Parathyroid adenoma (tissue), 2 donors: Measurements from ENCODE around the gene SLC48A1.

Source experiments
- H2AFZ ChIP-seq: fragments of 300-600 bp; sonication (generic); one replicate; pipeline ENCODE4 v1.7.0; 2017; ENCODE audit warnings: antibody characterized with exemption, mild to moderate bottlenecking
- H3K27ac ChIP-seq: fragments of 300-600 bp; sonication (generic); one replicate; pipeline ENCODE4 v1.7.0; 2017
- H3K27me3 ChIP-seq: fragments of 300-600 bp; sonication (generic); one replicate; pipeline ENCODE4 v1.7.0; 2017; ENCODE audit warnings: low read length; ENCODE audit not compliant: control insufficient read depth, insufficient read depth
- H3K36me3 ChIP-seq: fragments of 300-600 bp; sonication (generic); one replicate; pipeline ENCODE4 v1.7.0; 2017; ENCODE audit warnings: low read length; ENCODE audit not compliant: control insufficient read depth, insufficient read depth
- H3K4me1 ChIP-seq: fragments of 300-600 bp; sonication (generic); one replicate; pipeline ENCODE4 v1.7.0; 2017; ENCODE audit warnings: control low read depth
- H3K4me2 ChIP-seq: fragments of 300-600 bp; sonication (generic); one replicate; pipeline ENCODE4 v1.7.0; 2017; ENCODE audit warnings: low read length
- H3K4me3 ChIP-seq: fragments of 300-600 bp; sonication (generic); one replicate; pipeline ENCODE4 v1.7.0; 2017; ENCODE audit warnings: low read depth, low read length
- H3K79me2 ChIP-seq: fragments of 300-600 bp; sonication (generic); one replicate; pipeline ENCODE4 v1.7.0; 2017; ENCODE audit warnings: control low read depth
- H3K9ac ChIP-seq: fragments of 300-600 bp; sonication (generic); one replicate; pipeline ENCODE4 v1.7.0; 2017; ENCODE audit warnings: mild to moderate bottlenecking
- H3K9me3 ChIP-seq: fragments of 300-600 bp; sonication (generic); one replicate; pipeline ENCODE4 v1.7.0; 2017; ENCODE audit warnings: low read length; ENCODE audit not compliant: control insufficient read depth
- TF ChIP-seq, protein P1 (sequence below): fragments of 300-600 bp; sonication (generic); IDR thresholded peaks from one replicate; pipeline ENCODE4 v1.7.0; 2017; ENCODE audit warnings: antibody characterized with exemption, mild to moderate bottlenecking
- donor health status: primary hyperparathyroidism.

The SLC48A1 gene

DNA sequence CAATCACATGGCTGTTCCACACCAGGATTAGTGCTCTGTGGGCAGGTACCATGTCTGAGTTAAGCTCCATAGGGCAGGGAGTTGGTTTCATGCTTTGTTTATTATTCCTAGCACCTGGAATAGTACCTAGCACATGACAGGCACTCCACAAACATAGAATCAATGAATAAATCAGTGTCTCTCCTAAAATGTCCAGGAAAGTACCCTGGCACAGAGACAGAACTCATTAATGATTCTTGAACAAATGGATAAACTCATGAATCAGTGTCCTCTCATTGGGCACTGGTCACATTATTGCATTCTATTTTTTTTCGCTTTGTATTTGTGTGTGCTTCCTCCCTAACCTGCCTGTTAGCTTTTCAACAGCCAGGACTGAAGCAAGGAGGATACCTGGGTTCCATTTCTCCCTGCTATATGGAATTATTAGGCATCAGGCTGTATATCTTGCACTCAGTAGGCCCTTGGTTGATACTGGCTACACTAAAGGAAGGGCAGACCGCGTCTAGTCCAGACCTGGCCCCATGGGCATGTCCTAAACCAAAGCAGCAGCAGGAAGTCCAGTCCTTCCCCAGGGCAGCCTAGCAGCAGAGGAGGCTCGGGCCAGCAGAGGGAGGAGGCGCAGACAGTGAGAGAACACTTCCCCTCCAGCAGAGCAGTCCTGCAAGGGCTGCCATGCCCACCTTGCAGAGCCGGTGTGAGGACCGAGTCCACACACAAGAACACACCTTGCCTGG, 28.3 kb downstream of the SLC48A1 start:
- H3K27me3 ChIP-seq: no peaks in the 10 kb centered on the region
- no peaks in the 10 kb centered on the region for H3K36me3 ChIP-seq
- H3K9ac ChIP-seq: no peak overlapping the region
- H3K4me3 ChIP-seq: no peak overlapping the region
- H3K79me2 ChIP-seq: peaks cover 92% of the 10 kb centered on the region
- H3K9me3 ChIP-seq: no peaks in the 10 kb centered on the region
- peaks cover 56% of the 10 kb centered on the region for H3K4me1 ChIP-seq
- TF ChIP-seq, protein P1, sequence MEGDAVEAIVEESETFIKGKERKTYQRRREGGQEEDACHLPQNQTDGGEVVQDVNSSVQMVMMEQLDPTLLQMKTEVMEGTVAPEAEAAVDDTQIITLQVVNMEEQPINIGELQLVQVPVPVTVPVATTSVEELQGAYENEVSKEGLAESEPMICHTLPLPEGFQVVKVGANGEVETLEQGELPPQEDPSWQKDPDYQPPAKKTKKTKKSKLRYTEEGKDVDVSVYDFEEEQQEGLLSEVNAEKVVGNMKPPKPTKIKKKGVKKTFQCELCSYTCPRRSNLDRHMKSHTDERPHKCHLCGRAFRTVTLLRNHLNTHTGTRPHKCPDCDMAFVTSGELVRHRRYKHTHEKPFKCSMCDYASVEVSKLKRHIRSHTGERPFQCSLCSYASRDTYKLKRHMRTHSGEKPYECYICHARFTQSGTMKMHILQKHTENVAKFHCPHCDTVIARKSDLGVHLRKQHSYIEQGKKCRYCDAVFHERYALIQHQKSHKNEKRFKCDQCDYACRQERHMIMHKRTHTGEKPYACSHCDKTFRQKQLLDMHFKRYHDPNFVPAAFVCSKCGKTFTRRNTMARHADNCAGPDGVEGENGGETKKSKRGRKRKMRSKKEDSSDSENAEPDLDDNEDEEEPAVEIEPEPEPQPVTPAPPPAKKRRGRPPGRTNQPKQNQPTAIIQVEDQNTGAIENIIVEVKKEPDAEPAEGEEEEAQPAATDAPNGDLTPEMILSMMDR: peak; percentile 51
- peak overlapping the region; percentile 10 for H3K4me2 ChIP-seq
- H2AFZ ChIP-seq: no peak overlapping the region
- H3K27ac ChIP-seq: peak overlapping the region; percentile 78

DNA sequence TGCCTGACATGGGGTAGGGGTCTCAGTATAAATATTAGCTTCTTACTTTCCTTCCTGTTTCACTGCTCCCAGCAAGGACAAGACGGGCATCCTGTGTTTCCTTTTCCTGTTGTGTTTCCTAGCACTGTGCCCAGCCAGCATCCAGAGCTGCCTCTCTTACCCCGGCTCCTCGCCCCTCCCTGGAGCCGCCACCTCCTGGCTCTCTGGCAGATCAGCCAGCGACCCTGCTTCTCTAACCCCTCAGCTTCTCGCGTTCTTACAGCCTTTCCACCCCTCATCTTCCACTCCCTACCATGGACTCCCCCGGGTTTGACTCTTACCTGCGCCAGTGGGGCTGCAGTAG, 28.8 kb downstream of the SLC48A1 start:
- Histone ChIP-seq H3K4me1 (peaks cover 59% of the 10 kb centered on the region), H3K4me3 (no peak overlapping the region), H3K4me2 (peak overlapping the region; percentile 10), H2AFZ (no peak overlapping the region), H3K9me3 (no peaks in the 10 kb centered on the region), H3K9ac (no peak overlapping the region), H3K79me2 (peaks cover 96% of the 10 kb centered on the region), H3K36me3 (no peaks in the 10 kb centered on the region), H3K27ac (peak overlapping the region; percentile 78), H3K27me3 (no peaks in the 10 kb centered on the region)
- TF ChIP-seq, protein P1: no peak

- no peak overlapping the region for H3K9ac ChIP-seq
- TF ChIP-seq, protein P1: peak; percentile 28
- no peak overlapping the region for H3K4me3 ChIP-seq
- no peaks in the 10 kb centered on the region for H3K27me3 ChIP-seq
- peaks cover 99% of the 10 kb centered on the region for H3K79me2 ChIP-seq
- peak overlapping the region; percentile 78 for H3K27ac ChIP-seq
- H3K9me3 ChIP-seq: no peaks in the 10 kb centered on the region
- peak overlapping the region; percentile 10 for H3K4me2 ChIP-seq
- no peak overlapping the region for H2AFZ ChIP-seq
- H3K4me1 ChIP-seq: peaks cover 63% of the 10 kb centered on the region
- H3K36me3 ChIP-seq: no peaks in the 10 kb centered on the region
These were observed 29.3 kb downstream of the SLC48A1 start for GRCh38 chr12:47802312-47802711.

DNA sequence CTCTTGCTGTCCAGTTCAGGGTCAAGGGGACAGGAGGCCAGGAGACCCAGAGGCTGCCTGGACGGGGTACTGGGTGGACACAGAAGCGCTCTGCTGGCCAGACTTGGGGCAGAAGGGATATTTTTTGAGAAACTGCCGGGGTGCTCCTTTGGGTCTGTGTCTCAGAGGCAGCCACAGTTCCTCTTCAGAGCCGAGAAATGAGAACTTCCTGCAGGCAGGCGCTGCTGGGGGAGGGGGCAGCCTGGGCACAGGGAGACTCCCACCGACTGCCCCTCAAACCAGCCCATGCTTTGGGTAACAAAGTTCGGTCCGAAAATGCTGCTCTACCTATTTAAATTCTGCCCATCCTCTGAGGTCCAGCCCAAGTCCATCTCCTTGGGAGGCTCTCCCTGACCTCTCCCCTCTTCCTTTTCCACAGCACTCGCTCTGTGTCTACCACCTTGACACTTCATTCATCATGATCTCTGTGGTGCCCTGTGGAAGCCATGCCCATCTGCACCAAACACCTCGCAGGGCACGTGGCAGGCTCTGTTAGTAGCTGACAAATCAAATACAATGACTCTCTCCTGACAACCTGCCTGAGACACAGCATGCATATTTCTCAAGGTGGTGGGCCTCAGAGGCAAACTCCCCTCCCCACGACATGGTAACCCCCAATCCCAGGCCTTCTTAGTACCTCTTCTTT, 30.3 kb downstream of the SLC48A1 start:
- Histone ChIP-seq H3K4me2 (no peak overlapping the region), H3K9ac (no peak overlapping the region), H3K79me2 (peaks cover 94% of the 10 kb centered on the region), H3K36me3 (no peaks in the 10 kb centered on the region), H3K9me3 (no peaks in the 10 kb centered on the region), H3K27me3 (no peaks in the 10 kb centered on the region), H3K4me1 (peaks cover 73% of the 10 kb centered on the region), H2AFZ (no peak overlapping the region), H3K27ac (peak overlapping the region; percentile 78), H3K4me3 (no peak overlapping the region)
- TF ChIP-seq, protein P1: no peak
